ENCODE results near the gene BABAM2. TPM values are rescaled to one million over a fixed set of nuclear protein-coding genes. Genes with fewer than 3 reads are reported as not detected.

The BABAM2 gene
- total RNA-seq, 2 experiments from 2014 or later: 19.7 to 33.2 TPM

GRCh38 chr2:28049416-28049815, 158.9 kb downstream of the BABAM2 start:
- TF ChIP-seq EZH2phosphoT487 (IDR thresholded peaks at IDR 0.05; ENCODE audit: borderline replicate concordance, low read depth, low read length): no peak
- no peak for DNase-seq (ENCODE audit: low spot score)
- Histone ChIP-seq H3K36me3 (ENCODE audit: insufficient read depth, low read length) (no peaks in the 10 kb centered on the region), H3K4me2 (ENCODE audit: low read length) (no peak overlapping the region), H2AFZ (ENCODE audit: low read length) (no peak overlapping the region), H3K79me2 (ENCODE audit: insufficient read depth, low read depth, low read length) (no peaks in the 10 kb centered on the region), H3K4me1 (ENCODE audit: insufficient read depth, low read length, poor library complexity, severe bottlenecking) (no peaks in the 10 kb centered on the region), H3K27ac (ENCODE audit: low read depth, low read length, poor library complexity, severe bottlenecking) (no peak overlapping the region), H3K9me3 (ENCODE audit: low read length) (no peaks in the 10 kb centered on the region), H3K4me3 (ENCODE audit: low read depth, low read length, poor library complexity, severe bottlenecking) (no peak overlapping the region), H4K20me1 (ENCODE audit: insufficient read depth, low read length) (no peaks in the 10 kb centered on the region), H3K9me2 (ENCODE audit: insufficient read depth, low read length) (no peaks in the 10 kb centered on the region)
- ChIA-PET POLR2A (no interaction called here), CTCF (ENCODE audit: unreplicated experiment) (no interaction called here)
- no TSS peak for BruUV-seq (replicated peaks)
- intact Hi-C loops (cut with micrococcal nuclease; ENCODE audit: unreplicated experiment): no loop called here

DNA sequence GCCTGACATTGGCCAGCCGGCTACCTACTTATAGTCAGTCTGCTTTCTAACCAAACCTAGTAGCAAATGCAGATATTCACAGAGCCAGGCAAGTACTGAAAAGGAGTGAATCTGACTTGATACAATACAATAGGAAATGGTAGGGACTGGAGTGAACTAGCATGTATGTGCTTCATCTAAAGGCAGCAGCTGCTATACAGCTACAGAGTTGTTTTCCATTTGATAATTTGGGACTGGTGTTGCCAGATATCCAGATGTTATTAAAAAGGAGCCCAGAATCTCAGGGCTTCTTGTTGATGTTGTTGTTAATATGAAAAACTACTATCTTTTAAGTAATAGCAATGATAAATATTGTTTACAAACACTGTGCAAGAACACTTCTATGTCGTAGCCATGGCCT, 159.4 kb downstream of the BABAM2 start:
- H3K27ac ChIP-seq (ENCODE audit: low read depth, low read length, poor library complexity, severe bottlenecking): no peak overlapping the region
- no peak for TF ChIP-seq EZH2phosphoT487 (IDR thresholded peaks at IDR 0.05; ENCODE audit: borderline replicate concordance, low read depth, low read length)
- TF ChIP-seq, protein P1, sequence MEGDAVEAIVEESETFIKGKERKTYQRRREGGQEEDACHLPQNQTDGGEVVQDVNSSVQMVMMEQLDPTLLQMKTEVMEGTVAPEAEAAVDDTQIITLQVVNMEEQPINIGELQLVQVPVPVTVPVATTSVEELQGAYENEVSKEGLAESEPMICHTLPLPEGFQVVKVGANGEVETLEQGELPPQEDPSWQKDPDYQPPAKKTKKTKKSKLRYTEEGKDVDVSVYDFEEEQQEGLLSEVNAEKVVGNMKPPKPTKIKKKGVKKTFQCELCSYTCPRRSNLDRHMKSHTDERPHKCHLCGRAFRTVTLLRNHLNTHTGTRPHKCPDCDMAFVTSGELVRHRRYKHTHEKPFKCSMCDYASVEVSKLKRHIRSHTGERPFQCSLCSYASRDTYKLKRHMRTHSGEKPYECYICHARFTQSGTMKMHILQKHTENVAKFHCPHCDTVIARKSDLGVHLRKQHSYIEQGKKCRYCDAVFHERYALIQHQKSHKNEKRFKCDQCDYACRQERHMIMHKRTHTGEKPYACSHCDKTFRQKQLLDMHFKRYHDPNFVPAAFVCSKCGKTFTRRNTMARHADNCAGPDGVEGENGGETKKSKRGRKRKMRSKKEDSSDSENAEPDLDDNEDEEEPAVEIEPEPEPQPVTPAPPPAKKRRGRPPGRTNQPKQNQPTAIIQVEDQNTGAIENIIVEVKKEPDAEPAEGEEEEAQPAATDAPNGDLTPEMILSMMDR (conservative IDR thresholded peaks at IDR 0.05; ENCODE audit: low read length): no peak
- H3K4me2 ChIP-seq (ENCODE audit: low read length): no peak overlapping the region
- H2AFZ ChIP-seq (ENCODE audit: low read length): no peak overlapping the region
- DNase-seq (ENCODE audit: low spot score): no peak
- CTCF ChIA-PET (ENCODE audit: unreplicated experiment): no interaction called here
- no peaks in the 10 kb centered on the region for H3K36me3 ChIP-seq (ENCODE audit: insufficient read depth, low read length)
- H3K9me2 ChIP-seq (ENCODE audit: insufficient read depth, low read length): no peaks in the 10 kb centered on the region
- no peaks in the 10 kb centered on the region for H3K79me2 ChIP-seq (ENCODE audit: insufficient read depth, low read depth, low read length)
- H4K20me1 ChIP-seq (ENCODE audit: insufficient read depth, low read length): no peaks in the 10 kb centered on the region
- BruUV-seq (replicated peaks): no TSS peak
- H3K9me3 ChIP-seq (ENCODE audit: low read length): no peaks in the 10 kb centered on the region
- intact Hi-C loops (cut with micrococcal nuclease; ENCODE audit: unreplicated experiment): no loop called here
- no peaks in the 10 kb centered on the region for H3K4me1 ChIP-seq (ENCODE audit: insufficient read depth, low read length, poor library complexity, severe bottlenecking)
- no peak overlapping the region for H3K4me3 ChIP-seq (ENCODE audit: low read depth, low read length, poor library complexity, severe bottlenecking)
- POLR2A ChIA-PET: no interaction called here

DNA sequence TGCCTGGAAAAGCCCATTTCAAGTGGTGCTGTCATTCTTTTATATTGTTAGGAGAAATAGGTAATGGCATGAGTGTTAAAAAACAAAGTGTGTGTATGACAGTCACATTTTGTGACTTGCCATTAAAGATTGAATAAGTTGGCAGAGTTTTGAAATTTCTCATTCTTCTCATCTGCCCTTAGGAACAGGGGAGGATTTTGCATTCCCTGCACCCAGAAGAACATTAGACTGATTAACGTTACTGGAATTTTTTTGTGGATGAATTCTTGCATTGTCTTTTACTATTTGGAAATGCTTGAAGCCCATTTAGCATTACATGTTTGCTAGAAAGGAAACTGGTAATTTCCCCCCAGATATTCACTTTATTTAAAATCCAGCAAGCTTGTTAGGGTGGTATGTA, 162.2 kb downstream of the BABAM2 start:
- CTCF ChIA-PET (ENCODE audit: unreplicated experiment): no interaction called here
- no peaks in the 10 kb centered on the region for H4K20me1 ChIP-seq (ENCODE audit: insufficient read depth, low read length)

More for the DNA sequence above, 162.2 kb downstream of the BABAM2 start:
- no peak overlapping the region for H2AFZ ChIP-seq (ENCODE audit: low read length)
- POLR2A ChIA-PET: interaction anchor here (0.5 kb wide), 1 partner anchor 1130 kb away, joined by 3 read pairs; no protein-coding TSS in a partner anchor
- H3K9me3 ChIP-seq (ENCODE audit: low read length): no peaks in the 10 kb centered on the region
- H3K4me1 ChIP-seq (ENCODE audit: insufficient read depth, low read length, poor library complexity, severe bottlenecking): no peaks in the 10 kb centered on the region
- no peaks in the 10 kb centered on the region for H3K9me2 ChIP-seq (ENCODE audit: insufficient read depth, low read length)
- no peaks in the 10 kb centered on the region for H3K36me3 ChIP-seq (ENCODE audit: insufficient read depth, low read length)
- no peak for DNase-seq (ENCODE audit: low spot score)
- intact Hi-C loops (cut with micrococcal nuclease; ENCODE audit: unreplicated experiment): no loop called here
- BruUV-seq (replicated peaks): no TSS peak
- H3K4me3 ChIP-seq (ENCODE audit: low read depth, low read length, poor library complexity, severe bottlenecking): no peak overlapping the region
- TF ChIP-seq, protein P1 (conservative IDR thresholded peaks at IDR 0.05; ENCODE audit: low read length): no peak
- TF ChIP-seq EZH2phosphoT487 (IDR thresholded peaks at IDR 0.05; ENCODE audit: borderline replicate concordance, low read depth, low read length): no peak
- H3K4me2 ChIP-seq (ENCODE audit: low read length): no peak overlapping the region
- H3K27ac ChIP-seq (ENCODE audit: low read depth, low read length, poor library complexity, severe bottlenecking): no peak overlapping the region
- no peaks in the 10 kb centered on the region for H3K79me2 ChIP-seq (ENCODE audit: insufficient read depth, low read depth, low read length)
